ENCODE results near the gene MST1. TPM values are rescaled to one million over a fixed set of nuclear protein-coding genes. Genes with fewer than 3 reads are reported as not detected.

MST1 gene
- total and polyA plus RNA-seq, 8 donors: 17.2 to 150 (median 24.7) TPM

- no peaks in the 10 kb centered on the region for H3K9me3 ChIP-seq
- H3K4me3 ChIP-seq: no peak overlapping the region
- FAIRE-seq (no peak), ATAC-seq (peak in 3 of 4 donors; percentile 35 to 59 (median 43)), DNase-seq (peak in 1 of 6 donors; percentile 58)
- peaks cover 0 to 11% (median 10%) of the 10 kb centered on the region in 3 donors for H3K4me1 ChIP-seq
- whole genome bisulfite sequencing, 2 donors: 68 to 80% methylated on average over 6 of the region's 6 CpGs
- TF ChIP-seq, protein P1, sequence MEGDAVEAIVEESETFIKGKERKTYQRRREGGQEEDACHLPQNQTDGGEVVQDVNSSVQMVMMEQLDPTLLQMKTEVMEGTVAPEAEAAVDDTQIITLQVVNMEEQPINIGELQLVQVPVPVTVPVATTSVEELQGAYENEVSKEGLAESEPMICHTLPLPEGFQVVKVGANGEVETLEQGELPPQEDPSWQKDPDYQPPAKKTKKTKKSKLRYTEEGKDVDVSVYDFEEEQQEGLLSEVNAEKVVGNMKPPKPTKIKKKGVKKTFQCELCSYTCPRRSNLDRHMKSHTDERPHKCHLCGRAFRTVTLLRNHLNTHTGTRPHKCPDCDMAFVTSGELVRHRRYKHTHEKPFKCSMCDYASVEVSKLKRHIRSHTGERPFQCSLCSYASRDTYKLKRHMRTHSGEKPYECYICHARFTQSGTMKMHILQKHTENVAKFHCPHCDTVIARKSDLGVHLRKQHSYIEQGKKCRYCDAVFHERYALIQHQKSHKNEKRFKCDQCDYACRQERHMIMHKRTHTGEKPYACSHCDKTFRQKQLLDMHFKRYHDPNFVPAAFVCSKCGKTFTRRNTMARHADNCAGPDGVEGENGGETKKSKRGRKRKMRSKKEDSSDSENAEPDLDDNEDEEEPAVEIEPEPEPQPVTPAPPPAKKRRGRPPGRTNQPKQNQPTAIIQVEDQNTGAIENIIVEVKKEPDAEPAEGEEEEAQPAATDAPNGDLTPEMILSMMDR (IDR thresholded peaks at IDR 0.05): no peak
- H3K27ac ChIP-seq: no peak overlapping the region
- intact Hi-C loops (cut with DNase I): loop anchor here in 1 of 3 donors (5.0 kb wide), 1 partner anchor 124 kb away; no protein-coding TSS in a partner anchor
- H3K36me3 ChIP-seq: no peaks in the 10 kb centered on the region
- H3K27me3 ChIP-seq: no peaks in the 10 kb centered on the region
These were observed 23.3 kb downstream of the MST1 start for GRCh38 chr3:49665822-49666519.

DNA sequence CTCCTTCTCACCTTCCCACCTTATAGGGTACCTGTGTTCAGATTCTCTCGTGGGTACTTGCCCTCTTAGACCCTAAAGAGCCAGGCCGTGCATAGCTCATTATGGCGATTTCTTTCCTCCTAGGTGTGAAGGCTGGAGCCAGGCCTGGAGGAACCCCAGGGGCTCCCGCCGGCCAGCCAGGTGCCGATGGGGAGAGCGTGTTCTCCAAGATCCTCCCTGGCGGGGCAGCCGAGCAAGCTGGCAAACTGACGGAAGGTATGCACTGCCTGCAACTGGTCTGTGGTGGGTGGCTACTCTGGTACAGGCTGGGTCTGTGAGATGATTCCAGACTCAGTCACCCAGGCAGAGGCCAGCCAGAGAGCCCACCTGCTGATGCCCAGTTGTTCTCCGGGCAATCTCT, 25.0 kb downstream of the MST1 start:
- H3K36me3 ChIP-seq: no peaks in the 10 kb centered on the region
- H3K27ac ChIP-seq: no peak overlapping the region
- no peaks in the 10 kb centered on the region for H3K9me3 ChIP-seq
- no peak for DNase-seq
- FAIRE-seq: no peak
- H3K27me3 ChIP-seq: no peaks in the 10 kb centered on the region
- intact Hi-C loops (cut with DNase I): no loop called here
- ATAC-seq: no peak
- 76 to 90% methylated on average over 11 of the region's 11 CpGs for whole genome bisulfite sequencing, 2 donors
- TF ChIP-seq, protein P1 (IDR thresholded peaks at IDR 0.05): no peak
- H3K4me3 ChIP-seq: no peak overlapping the region
- peaks cover 0 to 11% (median 9%) of the 10 kb centered on the region in 3 donors for H3K4me1 ChIP-seq

- no peak overlapping the region for H3K27ac ChIP-seq
- H3K4me1 ChIP-seq: peaks cover 0 to 7% (median 4%) of the 10 kb centered on the region in 3 donors
- FAIRE-seq (no peak), ATAC-seq (no peak), DNase-seq (no peak)
- no peaks in the 10 kb centered on the region for H3K9me3 ChIP-seq
- WGBS, 2 donors: 95 to 100% methylated on average over 1 of the region's 1 CpG
- TF ChIP-seq, protein P1 (IDR thresholded peaks at IDR 0.05): no peak
- H3K4me3 ChIP-seq: no peak overlapping the region
- no peaks in the 10 kb centered on the region for H3K27me3 ChIP-seq
- no peaks in the 10 kb centered on the region for H3K36me3 ChIP-seq
- intact Hi-C loops (cut with DNase I): no loop called here
These were observed 25.4 kb downstream of the MST1 start for GRCh38 chr3:49663831-49664230.

DNA sequence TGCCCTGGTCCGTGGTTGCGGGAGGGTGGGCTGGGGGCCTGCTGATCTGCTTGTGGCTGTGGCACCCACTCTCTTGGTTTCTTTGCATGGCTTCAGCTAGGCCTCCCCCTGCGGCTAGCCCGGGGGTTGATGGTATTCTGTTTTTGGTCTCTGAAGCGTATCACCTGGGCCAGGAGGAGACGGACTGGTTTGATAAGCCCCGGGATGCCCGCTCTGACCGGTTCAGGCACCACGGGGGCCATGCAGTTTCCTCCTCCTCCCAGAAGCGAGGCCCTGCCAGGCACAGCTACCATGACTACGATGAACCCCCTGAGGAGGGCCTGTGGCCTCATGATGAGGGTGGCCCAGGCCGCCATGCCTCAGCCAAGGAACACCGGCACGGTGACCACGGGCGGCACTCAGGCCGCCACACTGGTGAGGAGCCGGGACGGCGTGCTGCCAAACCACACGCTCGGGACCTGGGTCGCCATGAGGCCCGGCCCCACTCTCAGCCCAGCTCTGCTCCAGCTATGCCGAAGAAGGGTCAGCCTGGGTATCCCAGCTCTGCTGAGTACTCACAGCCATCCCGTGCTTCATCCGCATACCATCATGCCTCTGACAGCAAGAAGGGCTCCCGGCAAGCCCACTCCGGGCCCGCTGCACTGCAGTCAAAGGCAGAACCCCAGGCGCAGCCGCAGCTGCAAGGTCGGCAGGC, 26.4 kb downstream of the MST1 start:
- intact Hi-C loops (cut with DNase I): no loop called here
- TF ChIP-seq, protein P1 (IDR thresholded peaks at IDR 0.05): no peak
- Histone ChIP-seq H3K4me1 (peaks cover 0 to 3% (median 0%) of the 10 kb centered on the region in 3 donors), H3K9me3 (no peaks in the 10 kb centered on the region), H3K27ac (no peak overlapping the region), H3K36me3 (no peaks in the 10 kb centered on the region), H3K27me3 (no peaks in the 10 kb centered on the region), H3K4me3 (no peak overlapping the region)
- FAIRE-seq: no peak
- no peak for DNase-seq
- no peak for ATAC-seq
- 92 to 95% methylated on average over 34 of the region's 34 CpGs for WGBS, 2 donors

- no peak overlapping the region for H3K27ac ChIP-seq
- no peak for DNase-seq
- ATAC-seq: no peak
- H3K27me3 ChIP-seq: no peaks in the 10 kb centered on the region
- H3K4me1 ChIP-seq: peaks cover 0 to 3% (median 0%) of the 10 kb centered on the region in 3 donors
- intact Hi-C loops (cut with DNase I): no loop called here
- TF ChIP-seq, protein P1 (IDR thresholded peaks at IDR 0.05): no peak
- 80 to 86% methylated on average over 22 of the region's 22 CpGs for WGBS, 2 donors
- H3K4me3 ChIP-seq: no peak overlapping the region
- no peak for FAIRE-seq
- H3K36me3 ChIP-seq: no peaks in the 10 kb centered on the region
- H3K9me3 ChIP-seq: no peaks in the 10 kb centered on the region
These were observed 27.3 kb downstream of the MST1 start for GRCh38 chr3:49662021-49662420.

Measured in pancreas (tissue), 10 donors.